Measurements from ENCODE around the gene PRDM5.
A peak's percentile ranks its signal among the peaks of the same experiment; 100 is the strongest.

DNA sequence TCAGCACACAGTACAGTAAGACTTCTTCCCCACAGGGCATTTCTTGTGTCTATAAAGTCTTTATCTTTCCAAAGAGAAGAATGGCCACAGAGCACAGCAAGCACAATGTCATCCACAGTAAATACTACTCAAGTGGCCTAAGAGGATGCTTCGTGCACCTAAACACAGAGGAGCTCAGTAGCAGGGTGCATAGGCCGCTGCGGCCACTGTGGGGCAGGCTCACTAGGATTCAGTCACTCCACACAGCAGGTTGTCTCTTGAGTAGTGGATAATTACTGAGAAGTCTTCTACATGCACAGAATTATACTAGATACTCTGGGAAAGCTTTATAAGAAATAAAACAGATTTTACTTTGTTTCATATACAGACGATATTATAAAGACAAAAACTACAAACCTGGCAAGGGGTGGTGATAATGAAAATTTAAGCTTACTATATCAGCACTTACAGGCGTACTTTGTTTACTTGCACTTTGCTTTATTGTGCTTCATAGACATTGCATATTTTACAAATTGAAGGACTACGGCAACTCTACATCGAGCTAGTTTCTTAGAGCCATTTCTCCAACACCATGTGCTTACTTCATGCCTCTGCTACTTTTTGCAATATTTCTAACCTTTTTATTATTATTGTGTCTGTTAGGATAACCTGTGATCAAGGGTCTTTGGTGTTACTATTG, 78.5 kb downstream of the PRDM5 start:
- TF ChIP-seq CTCF (IDR thresholded peaks at IDR 0.05; ENCODE audit: insufficient read depth, low read depth, low read length) (peak; percentile 6), EZH2 (IDR thresholded peaks at IDR 0.05; ENCODE audit: insufficient read depth, low read length) (no peak)
